HCT116 (cell line): ENCODE data around the gene PARVA. TPM values are rescaled to one million over a fixed set of nuclear protein-coding genes. Genes with fewer than 3 reads are reported as not detected.

ENCODE experiments used
- ATAC-seq: fragments of 200-7000 bp; cut with Tn5 transposase; 2 replicates; pipeline ENCODE4 v1.9.1; 2020; ENCODE audit warnings: mild to moderate bottlenecking, moderate library complexity
- BruUV-seq: library from RNA; stranded (reverse); fragments of 400-500 nt; replicated peaks from 2 replicates; lab custom pipeline; 2021; lab: Mats Ljungman, UMichigan
- CTCF ChIA-PET: fragments of 300-600 bp; sonication (Branson Sonifier 250); formaldehyde crosslinking; loops from one replicate; lab custom pipeline; 2021; ENCODE audit warnings: antibody characterized with exemption; lab: Charles Lee
- POLR2A ChIA-PET: fragments of 300-600, 350-600 bp; sonication (Branson Sonifier 250); formaldehyde crosslinking; loops from one replicate; lab custom pipeline; 2021; ENCODE audit warnings: antibody characterized with exemption; lab: Charles Lee
- RAD21 ChIA-PET, 2 experiments: fragments of 300-600 bp; sonication (Branson Sonifier 250); formaldehyde crosslinking; loops; one replicate each; lab custom pipeline; 2023; ENCODE audit warnings: low total read pairs in 2 of 2; ENCODE audit not compliant: uncharacterized antibody in 2 of 2, unreplicated experiment in 2 of 2, low non-redundant PET in 1 of 2; lab: Charles Lee
- DNase-seq: peaks from one replicate; pipeline ENCODE4 v3.0.0-alpha.2; 2010; ENCODE audit warnings: low read depth, low spot score
- H2AFZ ChIP-seq: fragments of 200-600 bp; shearing (Covaris generic), sonication (generic); 2 replicates; pipeline ENCODE4 v1.6.1; 2017; ENCODE audit warnings: low read depth, mixed run types, mixed read lengths, antibody characterized with exemption, low read length; ENCODE audit not compliant: poor library complexity, severe bottlenecking
- H3K27ac ChIP-seq: 2 replicates; pipeline ENCODE4 v1.5.1; 2012; ENCODE audit warnings: low read depth, low read length
- H3K27me3 ChIP-seq: fragments of 200-600 bp; sonication (generic); 2 replicates; pipeline ENCODE4 v1.6.1; 2016; ENCODE audit warnings: mixed run types, low read length, mixed read lengths; ENCODE audit not compliant: insufficient read depth
- H3K36me3 ChIP-seq, 2 experiments: fragments of 200-500 bp in 1 of 2; fragments of 200-600 bp in 1 of 2; sonication (Bioruptor generic) in 1 of 2; sonication (generic) in 1 of 2; 2 replicates each; pipeline versions ENCODE4 v1.5.1 to v1.6.1; 2014 to 2016; ENCODE audit warnings: low read length in 2 of 2, inconsistent platforms in 1 of 2, mixed read lengths in 1 of 2, mixed run types in 1 of 2; ENCODE audit not compliant: insufficient read depth in 2 of 2, control insufficient read depth in 1 of 2
- H3K4me1 ChIP-seq, 2 experiments: fragments of 200-600 bp in 1 of 2; sonication (generic) in 1 of 2; 2 replicates each; pipeline versions ENCODE4 v1.5.1 to v1.6.1; 2012 to 2017; ENCODE audit warnings: low read length in 2 of 2, inconsistent platforms in 1 of 2, mild to moderate bottlenecking in 1 of 2, mixed read lengths in 1 of 2, mixed run types in 1 of 2, moderate library complexity in 1 of 2; ENCODE audit not compliant: insufficient read depth in 2 of 2, control insufficient read depth in 1 of 2
- H3K4me2 ChIP-seq: fragments of 200-600 bp; sonication (generic); 2 replicates; pipeline ENCODE4 v1.6.1; 2017; ENCODE audit warnings: mixed run types, low read length, mixed read lengths
- H3K4me3 ChIP-seq, 2 experiments: fragments of 200-600 bp in 1 of 2; sonication (generic) in 1 of 2; replicated peaks in 1 of 2; 2 replicates each; pipeline ENCODE4 v1.5.1; 2011 to 2016; ENCODE audit warnings: low read length in 2 of 2, control low read depth in 1 of 2, low read depth in 1 of 2, mild to moderate bottlenecking in 1 of 2, mixed read lengths in 1 of 2, mixed run types in 1 of 2
- H3K79me2 ChIP-seq: fragments of 200-600 bp; sonication (generic); 2 replicates; pipeline ENCODE4 v1.6.1; 2017; ENCODE audit warnings: mild to moderate bottlenecking, mixed run types, low read length, moderate library complexity, mixed read lengths; ENCODE audit not compliant: insufficient read depth
- H3K9ac ChIP-seq: fragments of 200-600 bp; sonication (generic); 2 replicates; pipeline ENCODE4 v1.6.1; 2016; ENCODE audit warnings: low read length, mixed read lengths
- H3K9me2 ChIP-seq: fragments of 200-600 bp; sonication (generic), shearing (Covaris generic); 2 replicates; pipeline ENCODE4 v1.6.1; 2017; ENCODE audit warnings: mixed run types, mild to moderate bottlenecking, moderate library complexity; ENCODE audit not compliant: insufficient read depth
- H3K9me3 ChIP-seq, 2 experiments: fragments of 200-500 bp in 1 of 2; fragments of 200-600 bp in 1 of 2; sonication (Bioruptor generic) in 1 of 2; sonication (generic) in 1 of 2; 2 replicates each; pipeline ENCODE4 v1.6.1; 2014 to 2017; ENCODE audit warnings: low read length in 2 of 2, mixed read lengths in 2 of 2, inconsistent platforms in 1 of 2, low read depth in 1 of 2, mild to moderate bottlenecking in 1 of 2, mixed run types in 1 of 2, moderate library complexity in 1 of 2; ENCODE audit not compliant: control insufficient read depth in 1 of 2, insufficient read depth in 1 of 2
- H4K20me1 ChIP-seq: fragments of 200-600 bp; sonication (generic), shearing (Covaris generic); 2 replicates; pipeline ENCODE4 v1.6.1; 2017; ENCODE audit warnings: mixed run types, mild to moderate bottlenecking, moderate library complexity; ENCODE audit not compliant: insufficient read depth
- ATF3 ChIP-seq: IDR thresholded peaks from 2 replicates; pipeline ENCODE4 v1.6.1; 2012
- CBX3 ChIP-seq: IDR thresholded peaks from 2 replicates; pipeline ENCODE4 v1.6.1; 2012; ENCODE audit warnings: low read depth
- CEBPB ChIP-seq: IDR thresholded peaks from 2 replicates; pipeline ENCODE4 v1.6.1; 2012; ENCODE audit warnings: low read depth
- EGR1 ChIP-seq: IDR thresholded peaks from 2 replicates; pipeline ENCODE4 v1.6.1; 2012; ENCODE audit warnings: low read depth
- ELF1 ChIP-seq: IDR thresholded peaks from 2 replicates; pipeline ENCODE4 v1.6.1; 2012; ENCODE audit warnings: low read depth, borderline replicate concordance
- EZH2 ChIP-seq: fragments of 200-600 bp; sonication (generic); IDR thresholded peaks from 2 replicates; pipeline ENCODE4 v1.6.1; 2017; ENCODE audit warnings: antibody characterized with exemption, mixed run types
- EZH2phosphoT487 ChIP-seq: fragments of 200-600 bp; IDR thresholded peaks from 2 replicates; pipeline ENCODE4 v1.6.1; 2018; ENCODE audit warnings: antibody characterized with exemption, borderline replicate concordance
- FOSL1 ChIP-seq: IDR thresholded peaks from 2 replicates; pipeline ENCODE4 v1.6.1; 2012; ENCODE audit warnings: low read depth
- JUND ChIP-seq: IDR thresholded peaks from 2 replicates; pipeline ENCODE4 v1.6.1; 2012
- POLR2A ChIP-seq: IDR thresholded peaks from 2 replicates; pipeline ENCODE4 v1.7.0; 2011; ENCODE audit warnings: borderline replicate concordance; ENCODE audit not compliant: insufficient read depth, insufficient read length; ENCODE audit errors: extremely low read depth
- REST ChIP-seq: IDR thresholded peaks from 2 replicates; pipeline ENCODE4 v1.6.1; 2012; ENCODE audit warnings: low read depth
- SIN3A ChIP-seq: IDR thresholded peaks from 2 replicates; pipeline ENCODE4 v1.6.1; 2012; ENCODE audit warnings: low read depth
- SP1 ChIP-seq: IDR thresholded peaks from 2 replicates; pipeline ENCODE4 v1.6.1; 2012; ENCODE audit warnings: low read depth
- SRF ChIP-seq: IDR thresholded peaks from 2 replicates; pipeline ENCODE4 v1.6.1; 2012; ENCODE audit warnings: low read depth
- TCF7L2 ChIP-seq: IDR thresholded peaks from 2 replicates; pipeline ENCODE4 v1.7.0; 2011; ENCODE audit warnings: borderline replicate concordance, inconsistent platforms; ENCODE audit not compliant: insufficient read depth, insufficient read length; ENCODE audit errors: extremely low read depth
- YY1 ChIP-seq: IDR thresholded peaks from 2 replicates; pipeline ENCODE4 v1.6.1; 2011; ENCODE audit warnings: low read length, low read depth, moderate library complexity, mild to moderate bottlenecking; ENCODE audit not compliant: insufficient replicate concordance; ENCODE audit errors: extremely low read depth
- ZFX ChIP-seq: fragments of 450-650 bp; IDR thresholded peaks from 2 replicates; pipeline ENCODE4 v1.6.1; 2017
- ZNF274 ChIP-seq: fragments of 200-500 bp; sonication (Bioruptor generic); IDR thresholded peaks from 2 replicates; pipeline ENCODE4 v1.6.1; 2014; ENCODE audit warnings: mild to moderate bottlenecking, low read depth, low read length, inconsistent platforms
- intact Hi-C: fragments of 100-400 bp; cut with micrococcal nuclease; formaldehyde crosslinking; loops from 2 replicates; pipeline ENCODE4 v1.10.0; 2022
- total RNA-seq: library from RNA; stranded (reverse); gene quantifications from one replicate; pipeline ENCODE4 v1.2.1, GENCODE V29; 2021; ENCODE audit not compliant: unreplicated experiment
- TF ChIP-seq, protein P1 (sequence below): IDR thresholded peaks from 2 replicates; pipeline ENCODE4 v1.6.1; 2012
- TF ChIP-seq, protein P2 (sequence below), 3 experiments: fragments of 200-600 bp in 1 of 3; sonication (generic) in 1 of 3; IDR thresholded peaks in 2 of 3; conservative IDR thresholded peaks in 1 of 3; 2 replicates each; pipeline ENCODE4 v1.5.1; 2012 to 2017; ENCODE audit warnings: low read depth in 2 of 3, low read length in 2 of 3, antibody characterized with exemption in 1 of 3, borderline replicate concordance in 1 of 3, control low read depth in 1 of 3, mild to moderate bottlenecking in 1 of 3, mixed read lengths in 1 of 3, mixed run types in 1 of 3, moderate library complexity in 1 of 3; ENCODE audit not compliant: insufficient read depth in 1 of 3

The PARVA gene
- total RNA-seq, 1 experiment from 2014 or later: 18.4 TPM

- Histone ChIP-seq H4K20me1 (no peaks in the 10 kb centered on the region), H3K27me3 (no peaks in the 10 kb centered on the region), H3K4me1 (no peaks in the 10 kb centered on the region), H3K79me2 (no peaks in the 10 kb centered on the region), H3K9ac (no peak overlapping the region), H3K9me2 (no peaks in the 10 kb centered on the region), H3K9me3 (no peaks in the 10 kb centered on the region), H3K4me3 (no peak overlapping the region), H3K36me3 (no peaks in the 10 kb centered on the region), H3K4me2 (no peak overlapping the region), H3K27ac (no peak overlapping the region), H2AFZ (no peak overlapping the region)
- ChIA-PET RAD21 (no interaction called here), POLR2A (no interaction called here), CTCF (no interaction called here)
- no TSS peak for BruUV-seq
- ATAC-seq: no peak
- no peak for TF ChIP-seq SIN3A
- no peak for TF ChIP-seq ATF3
- TF ChIP-seq ZFX: no peak
- no peak for TF ChIP-seq SP1
- no peak for TF ChIP-seq ZNF274
- no peak for TF ChIP-seq REST
- TF ChIP-seq POLR2A: no peak
- no peak for TF ChIP-seq FOSL1
- TF ChIP-seq CEBPB: no peak
- no peak for TF ChIP-seq EGR1
- no peak for TF ChIP-seq EZH2phosphoT487
- TF ChIP-seq, protein P1, sequence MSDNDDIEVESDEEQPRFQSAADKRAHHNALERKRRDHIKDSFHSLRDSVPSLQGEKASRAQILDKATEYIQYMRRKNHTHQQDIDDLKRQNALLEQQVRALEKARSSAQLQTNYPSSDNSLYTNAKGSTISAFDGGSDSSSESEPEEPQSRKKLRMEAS: no peak
- TF ChIP-seq JUND: no peak
- no peak for TF ChIP-seq CBX3
- TF ChIP-seq YY1: no peak
- TF ChIP-seq SRF: no peak
- TF ChIP-seq, protein P2, sequence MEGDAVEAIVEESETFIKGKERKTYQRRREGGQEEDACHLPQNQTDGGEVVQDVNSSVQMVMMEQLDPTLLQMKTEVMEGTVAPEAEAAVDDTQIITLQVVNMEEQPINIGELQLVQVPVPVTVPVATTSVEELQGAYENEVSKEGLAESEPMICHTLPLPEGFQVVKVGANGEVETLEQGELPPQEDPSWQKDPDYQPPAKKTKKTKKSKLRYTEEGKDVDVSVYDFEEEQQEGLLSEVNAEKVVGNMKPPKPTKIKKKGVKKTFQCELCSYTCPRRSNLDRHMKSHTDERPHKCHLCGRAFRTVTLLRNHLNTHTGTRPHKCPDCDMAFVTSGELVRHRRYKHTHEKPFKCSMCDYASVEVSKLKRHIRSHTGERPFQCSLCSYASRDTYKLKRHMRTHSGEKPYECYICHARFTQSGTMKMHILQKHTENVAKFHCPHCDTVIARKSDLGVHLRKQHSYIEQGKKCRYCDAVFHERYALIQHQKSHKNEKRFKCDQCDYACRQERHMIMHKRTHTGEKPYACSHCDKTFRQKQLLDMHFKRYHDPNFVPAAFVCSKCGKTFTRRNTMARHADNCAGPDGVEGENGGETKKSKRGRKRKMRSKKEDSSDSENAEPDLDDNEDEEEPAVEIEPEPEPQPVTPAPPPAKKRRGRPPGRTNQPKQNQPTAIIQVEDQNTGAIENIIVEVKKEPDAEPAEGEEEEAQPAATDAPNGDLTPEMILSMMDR (IDR thresholded peaks at IDR 0.05 in 2 of 3, conservative IDR thresholded peaks at IDR 0.05 in 1 of 3; ENCODE audit: borderline replicate concordance in 1 of 3, insufficient read depth in 1 of 3, low read depth in 2 of 3, low read length in 2 of 3): no peak
- no peak for TF ChIP-seq EZH2
- no peak for TF ChIP-seq TCF7L2
- no peak for TF ChIP-seq ELF1
- intact Hi-C loops: no loop called here
- no peak for DNase-seq
These were observed 86.9 kb downstream of the PARVA start for GRCh38 chr11:12464303-12464702.
